ENCODE measurements around the gene SNRNP48.

SNRNP48 gene

DNA sequence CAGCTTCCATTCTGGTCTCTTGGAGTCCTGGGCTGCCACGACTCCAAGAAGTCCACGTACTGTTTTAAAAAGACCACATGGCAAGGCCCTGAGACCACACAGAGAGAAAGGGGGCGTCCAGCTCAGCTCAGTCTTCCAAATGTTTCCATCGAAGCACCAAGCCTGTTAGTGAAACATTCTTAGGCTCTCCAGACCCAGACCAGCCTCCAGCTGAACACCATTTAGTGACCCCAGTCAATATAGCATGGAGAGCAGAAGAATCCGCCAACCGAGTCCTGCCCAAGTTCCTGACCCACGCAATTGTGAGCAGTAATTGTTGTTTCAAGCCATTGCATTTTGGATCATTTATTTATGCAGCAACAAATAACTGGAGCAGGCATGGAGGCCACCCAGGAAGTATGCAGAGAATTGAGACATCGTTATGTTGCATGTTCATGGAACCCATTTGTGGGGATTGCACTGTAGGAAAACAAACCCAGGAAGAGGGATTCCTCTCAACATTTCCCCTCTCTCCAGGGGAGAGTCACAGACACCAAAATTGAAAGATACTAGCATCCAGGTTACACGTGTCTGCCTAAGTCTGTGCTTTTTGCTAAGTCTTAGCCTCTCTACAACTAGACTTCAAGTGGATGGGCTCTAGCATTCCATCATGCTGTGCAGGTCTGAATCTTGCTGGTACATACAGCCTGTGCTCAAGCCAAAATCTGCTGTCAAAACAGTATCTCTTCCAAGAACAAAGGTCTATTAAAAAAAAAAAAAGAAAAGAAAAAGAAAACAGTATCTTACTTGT lies 42.7 kb downstream of the SNRNP48 start:
- no peak overlapping the region for H3K4me3 ChIP-seq
- peak overlapping the region in 1 of 21 experiments; percentile 59 for H3K27ac ChIP-seq

- Histone ChIP-seq H3K4me3 (no peak overlapping the region), H3K27ac (no peak overlapping the region)
Measured at GRCh38 chr6:7633361-7633760, 43.4 kb downstream of the SNRNP48 start.

DNA sequence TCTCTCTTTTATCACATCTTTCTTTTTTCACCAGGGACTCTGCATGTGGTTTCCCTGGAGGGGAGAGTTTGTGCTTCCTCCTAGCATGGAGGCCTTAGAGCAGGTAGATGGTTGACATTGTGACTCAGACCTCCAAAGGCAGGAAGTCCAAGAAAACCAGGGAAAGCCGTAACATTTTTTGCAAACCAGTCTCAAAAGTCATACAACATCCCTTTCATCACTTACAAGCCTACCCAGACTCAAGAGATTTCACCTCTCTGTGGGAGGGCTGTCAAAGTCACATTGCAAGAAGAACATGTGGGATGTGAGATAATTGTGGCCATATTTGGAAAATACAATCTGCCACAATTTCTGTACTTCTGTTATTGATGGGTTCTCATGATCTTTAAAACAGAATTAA lies 46.2 kb downstream of the SNRNP48 start:
- Histone ChIP-seq H3K4me3 (no peak overlapping the region), H3K27ac (no peak overlapping the region)

DNA sequence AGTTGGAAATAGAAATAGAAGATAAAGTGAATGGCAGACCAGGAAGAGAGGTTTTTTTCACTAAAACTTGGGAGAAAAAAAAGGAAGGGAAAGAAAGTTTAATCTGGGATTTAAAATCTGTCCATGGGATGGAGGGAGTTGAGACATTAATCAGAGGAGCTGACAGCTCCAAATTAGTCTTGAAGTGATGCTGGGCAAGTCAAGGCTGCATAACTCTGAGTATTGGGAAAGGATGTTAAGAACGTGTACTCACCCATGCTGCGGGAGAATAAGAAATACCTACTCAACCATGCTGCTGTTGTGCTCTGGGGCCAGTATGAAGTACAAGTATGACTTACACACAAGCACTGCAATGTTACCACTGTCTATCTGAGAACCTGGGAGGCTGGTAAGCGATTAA lies 47.5 kb downstream of the SNRNP48 start:
- H3K4me3 ChIP-seq = no peak overlapping the region
- no peak overlapping the region for H3K27ac ChIP-seq

- H3K4me3 ChIP-seq = no peak overlapping the region
- no peak overlapping the region for H3K27ac ChIP-seq
Measured at GRCh38 chr6:7639427-7639826, 49.4 kb downstream of the SNRNP48 start.

GRCh38 chr6:7640016-7640415 lies 50.0 kb downstream of the SNRNP48 start:
- no peak overlapping the region for H3K27ac ChIP-seq

DNA sequence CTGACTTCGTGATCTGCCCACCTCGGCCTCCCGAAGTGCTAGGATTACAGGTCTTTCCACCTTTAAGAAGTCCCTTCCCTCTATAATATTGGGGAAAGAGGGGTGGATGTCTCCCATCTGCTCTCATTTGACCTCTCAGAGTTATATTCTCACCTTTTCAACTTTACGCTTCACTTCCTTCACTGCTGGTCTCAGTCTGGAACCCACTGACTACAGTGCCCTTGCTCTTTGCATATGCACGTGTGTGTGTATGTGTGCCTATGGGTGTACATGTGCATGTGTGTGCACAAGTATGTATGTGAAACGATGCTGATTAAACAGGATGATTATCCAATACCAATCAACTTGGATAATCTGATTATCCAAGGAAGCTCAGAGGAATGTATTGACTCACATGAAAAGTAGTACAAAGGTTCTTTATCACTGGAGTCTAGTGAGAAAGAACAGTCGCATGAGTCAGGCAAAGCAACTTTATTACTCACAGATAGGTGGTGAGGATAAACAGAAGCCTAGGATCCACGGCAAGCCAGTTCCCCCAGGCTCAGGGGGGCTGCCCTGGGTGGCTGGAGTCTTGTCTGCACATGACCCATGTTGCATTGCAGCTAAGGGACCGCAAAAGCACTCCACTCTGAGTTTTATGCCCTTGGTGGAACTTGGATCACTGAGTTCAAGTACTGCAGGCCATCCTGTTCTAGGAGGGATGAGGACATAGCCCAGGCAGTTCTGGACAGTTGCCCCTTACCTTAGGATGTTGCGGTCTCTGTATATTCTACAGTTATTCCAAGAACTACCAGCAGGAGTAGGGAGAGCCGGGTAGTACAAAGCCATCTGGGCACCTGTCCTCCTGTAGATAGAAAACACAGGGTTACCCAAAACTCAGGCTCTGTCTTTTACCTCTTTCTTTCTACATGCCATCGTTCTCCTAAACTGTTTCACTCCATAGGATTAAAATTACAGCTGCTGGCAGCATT lies 50.9 kb downstream of the SNRNP48 start:
- no peak overlapping the region for H3K27ac ChIP-seq
- no peak overlapping the region for H3K4me3 ChIP-seq

More at GRCh38 chr6:7640016-7640415, 50.0 kb downstream of the SNRNP48 start:
- H3K4me3 ChIP-seq = no peak overlapping the region

GRCh38 chr6:7642791-7643190 lies 52.8 kb downstream of the SNRNP48 start:
- Histone ChIP-seq H3K4me3 (no peak overlapping the region), H3K27ac (no peak overlapping the region)

- H3K4me3 ChIP-seq = no peak overlapping the region
- no peak overlapping the region for H3K27ac ChIP-seq
Measured at GRCh38 chr6:7644417-7644816, 54.4 kb downstream of the SNRNP48 start.

GRCh38 chr6:7646394-7646793 lies 56.4 kb downstream of the SNRNP48 start:
- Histone ChIP-seq H3K27ac (no peak overlapping the region), H3K4me3 (no peak overlapping the region)

DNA sequence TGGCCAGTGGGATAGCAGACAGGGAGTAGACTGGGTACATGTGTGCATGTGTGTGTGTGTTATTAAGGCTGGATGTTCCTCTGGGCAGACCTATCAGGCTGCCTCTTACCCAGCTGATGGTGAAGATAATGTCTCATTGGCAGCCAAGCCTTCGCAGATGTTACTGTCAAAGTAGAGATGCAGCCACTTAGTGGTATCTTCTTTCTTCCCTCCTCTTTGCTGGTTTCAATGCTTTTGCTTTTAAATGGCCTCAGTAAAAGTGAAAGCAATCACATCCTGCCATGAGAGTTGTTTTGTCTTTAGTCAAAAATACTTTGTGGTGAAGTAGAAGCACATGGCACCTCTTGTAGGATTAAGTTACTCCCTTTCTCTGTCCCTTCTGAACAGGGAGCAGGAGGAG lies 57.5 kb downstream of the SNRNP48 start:
- H3K4me3 ChIP-seq = no peak overlapping the region
- H3K27ac ChIP-seq = no peak overlapping the region

GRCh38 chr6:7649037-7649810 lies 59.2 kb downstream of the SNRNP48 start:
- no peak overlapping the region for H3K27ac ChIP-seq
- H3K4me3 ChIP-seq = no peak overlapping the region

GRCh38 chr6:7650878-7651277 lies 60.9 kb downstream of the SNRNP48 start:
- no peak overlapping the region for H3K27ac ChIP-seq

DNA sequence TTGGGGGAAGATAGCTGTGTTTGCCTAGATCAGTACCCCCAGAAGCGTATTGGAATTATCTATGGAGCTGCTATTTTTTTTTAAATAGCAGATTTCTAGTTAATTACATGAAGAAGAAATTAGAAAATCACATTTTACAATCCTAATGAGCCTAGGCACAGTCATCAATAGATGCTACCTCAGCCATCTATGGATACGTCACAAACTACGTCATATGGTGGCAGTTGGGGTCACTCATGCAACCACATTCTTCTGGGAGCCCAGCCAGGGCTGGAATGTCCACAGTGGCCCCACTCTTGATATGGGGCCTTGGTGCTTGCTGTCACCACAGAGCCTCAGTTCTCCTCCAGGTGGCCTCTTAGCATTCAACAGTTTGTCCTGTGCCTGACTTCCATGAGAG lies 63.0 kb downstream of the SNRNP48 start:
- H3K27ac ChIP-seq = no peak overlapping the region
- no peak overlapping the region for H3K4me3 ChIP-seq

More at GRCh38 chr6:7650878-7651277, 60.9 kb downstream of the SNRNP48 start:
- no peak overlapping the region for H3K4me3 ChIP-seq

DNA sequence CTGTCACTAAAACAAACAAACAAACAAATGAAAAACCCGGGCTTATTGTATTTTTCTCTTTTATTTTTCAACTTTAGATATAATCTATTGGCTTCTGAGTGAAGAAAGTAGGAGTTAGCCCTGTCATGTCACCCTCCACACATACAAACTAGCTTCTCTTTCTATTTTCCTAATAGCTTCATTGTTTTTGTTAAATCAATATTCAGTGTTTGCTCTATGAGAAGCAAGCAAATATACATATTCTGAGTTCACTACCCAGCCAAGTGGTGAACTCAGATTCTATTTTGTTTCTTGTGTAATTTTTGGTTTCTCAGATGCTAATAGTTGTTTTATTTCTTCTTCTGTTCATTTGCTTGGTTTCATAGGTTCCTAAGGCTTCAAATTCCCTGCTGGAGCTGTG lies 66.4 kb downstream of the SNRNP48 start:
- H3K4me3 ChIP-seq = no peak overlapping the region
- no peak overlapping the region for H3K27ac ChIP-seq

DNA sequence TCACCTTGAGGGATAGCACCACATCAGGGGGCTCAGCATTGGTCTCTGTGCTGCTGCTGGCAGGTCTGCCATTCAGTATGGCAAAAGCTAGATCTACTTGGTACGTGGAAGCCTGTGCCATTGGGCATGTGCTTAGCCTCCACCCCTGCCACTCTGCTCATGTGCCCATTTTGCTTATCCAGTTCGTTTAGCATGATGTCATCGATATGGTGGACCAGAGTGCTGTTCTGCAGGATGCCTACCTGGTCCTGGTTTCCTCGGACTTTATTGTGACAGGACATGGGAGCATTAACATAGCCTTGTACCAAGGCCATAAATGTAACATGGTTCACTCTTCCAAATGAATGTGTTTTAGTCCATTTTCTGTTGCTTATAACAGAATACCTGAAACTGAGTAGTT lies 68.5 kb downstream of the SNRNP48 start:
- Histone ChIP-seq H3K4me3 (no peak overlapping the region), H3K27ac (no peak overlapping the region)

- Histone ChIP-seq H3K4me3 (no peak overlapping the region), H3K27ac (no peak overlapping the region)
Measured at GRCh38 chr6:7661364-7661763, 71.4 kb downstream of the SNRNP48 start.
